ENCODE measurements around the gene FARP2.
"Not testable (repeated sequence)": the region's sequence is repeated elsewhere in the genome, so short reads cannot be mapped to it uniquely, and the experiment has no call there.

Gene FARP2

GRCh38 chr2:241399941-241400922, 44.1 kb downstream of the FARP2 start:
- DNase-seq (ENCODE audit: low read depth in 2 of 2), result no peak

- no peak for DNase-seq (ENCODE audit: low read depth in 2 of 2)
Observed at GRCh38 chr2:241408849-241409248, 52.8 kb downstream of the FARP2 start.

- no peak for DNase-seq (ENCODE audit: low read depth in 2 of 2)
Observed at GRCh38 chr2:241410739-241411176, 54.7 kb downstream of the FARP2 start.

- no peak for DNase-seq (ENCODE audit: low read depth in 2 of 2)
Observed at GRCh38 chr2:241412144-241412543, 56.1 kb downstream of the FARP2 start.

GRCh38 chr2:241413501-241413900, 57.4 kb downstream of the FARP2 start:
- not testable (repeated sequence) for DNase-seq (ENCODE audit: low read depth in 2 of 2)

- no peak for DNase-seq (ENCODE audit: low read depth in 2 of 2)
Observed at GRCh38 chr2:241413929-241414580, 58.0 kb downstream of the FARP2 start.

- DNase-seq (ENCODE audit: low read depth in 2 of 2), result no peak
Observed at GRCh38 chr2:241415196-241415595, 59.1 kb downstream of the FARP2 start.

- no peak for DNase-seq (ENCODE audit: low read depth in 2 of 2)
Observed at GRCh38 chr2:241417626-241418025, 61.5 kb downstream of the FARP2 start.

- no peak for DNase-seq (ENCODE audit: low read depth in 2 of 2)
Observed at GRCh38 chr2:241421330-241421729, 65.2 kb downstream of the FARP2 start.

GRCh38 chr2:241421942-241422341, 65.9 kb downstream of the FARP2 start:
- not testable (repeated sequence) for DNase-seq (ENCODE audit: low read depth in 2 of 2)

GRCh38 chr2:241422350-241422749, 66.3 kb downstream of the FARP2 start:
- no peak for DNase-seq (ENCODE audit: low read depth in 2 of 2)

- not testable (repeated sequence) for DNase-seq (ENCODE audit: low read depth in 2 of 2)
Observed at GRCh38 chr2:241423489-241423888, 67.4 kb downstream of the FARP2 start.

GRCh38 chr2:241425368-241425767, 69.3 kb downstream of the FARP2 start:
- no peak for DNase-seq (ENCODE audit: low read depth in 2 of 2)

- no peak for DNase-seq (ENCODE audit: low read depth in 2 of 2)
Observed at GRCh38 chr2:241430178-241430577, 74.1 kb downstream of the FARP2 start.

- DNase-seq (ENCODE audit: low read depth in 2 of 2), result no peak
Observed at GRCh38 chr2:241432824-241433448, 76.9 kb downstream of the FARP2 start.

GRCh38 chr2:241437179-241437578, 81.1 kb downstream of the FARP2 start:
- DNase-seq (ENCODE audit: low read depth in 2 of 2), result no peak

GRCh38 chr2:241441492-241441891, 85.4 kb downstream of the FARP2 start:
- no peak for DNase-seq (ENCODE audit: low read depth in 2 of 2)

- peak; percentile 80 to 92 for DNase-seq (ENCODE audit: low read depth in 2 of 2)
Observed at GRCh38 chr2:241443486-241444223, 87.6 kb downstream of the FARP2 start.

- DNase-seq (ENCODE audit: low read depth in 2 of 2), result no peak
Observed at GRCh38 chr2:241445426-241445825, 89.3 kb downstream of the FARP2 start.

GRCh38 chr2:241450092-241450491, 94.0 kb downstream of the FARP2 start:
- DNase-seq (ENCODE audit: low read depth in 2 of 2), result not testable (repeated sequence)

GRCh38 chr2:241451840-241452506, 95.9 kb downstream of the FARP2 start:
- DNase-seq (ENCODE audit: low read depth in 2 of 2), result no peak
